ENCODE data around the gene NKG7. TPM values are rescaled to one million over a fixed set of nuclear protein-coding genes. Genes with fewer than 3 reads are reported as not detected.

NKG7 gene
- total RNA-seq, 1 donor from 2014 or later = 2.1 TPM

GRCh38 chr19:51396175-51396574 lies 23.7 kb upstream of the NKG7 start:
- no peak overlapping the region for H3K27ac Mint-ChIP-seq
- DNase-seq (no peak), ATAC-seq (ENCODE audit: low read depth) (no peak)
- intact Hi-C loops (cut with micrococcal nuclease) = no loop called here
- ChIA-PET CTCF (interaction anchor here (0.7 to 3.0 kb wide), 9 partner anchors 12 to 261 kb away, joined by 3 to 13 read pairs (median 4); no protein-coding TSS in a partner anchor), POLR2A (interaction anchor here (1.1 to 3.8 kb wide), 5 partner anchors 21 to 56 kb away, joined by 4 to 64 read pairs (median 22); partner anchors contain the start of gene SIGLEC10)
- peaks cover 31% of the 10 kb centered on the region for H3K4me1 Mint-ChIP-seq
- no peaks in the 10 kb centered on the region for H3K36me3 Mint-ChIP-seq (ENCODE audit: low read depth)
- H3K9me3 Mint-ChIP-seq = no peaks in the 10 kb centered on the region
- no peak overlapping the region for H3K4me3 Mint-ChIP-seq
- no peak for TF ChIP-seq CTCF (IDR thresholded peaks at IDR 0.05)
- no peaks in the 10 kb centered on the region for H3K27me3 Mint-ChIP-seq

- H3K27ac Mint-ChIP-seq = peak overlapping the region; percentile 90
- DNase-seq (peak; percentile 76), ATAC-seq (ENCODE audit: low read depth) (peak; percentile 87)
- ChIA-PET CTCF (interaction anchor here (0.8 to 3.0 kb wide), 4 partner anchors 24 to 263 kb away, joined by 3 to 13 read pairs (median 7); partner anchors contain the start of gene SIGLEC10), POLR2A (interaction anchor here (0.5 to 3.8 kb wide), 12 partner anchors 10 to 153 kb away, joined by 3 to 64 read pairs (median 4); partner anchors contain the start of genes CLDND2, ETFB and SIGLEC10)
- no peaks in the 10 kb centered on the region for H3K27me3 Mint-ChIP-seq
- intact Hi-C loops (cut with micrococcal nuclease) = loop anchor here (1.0 kb wide), 4 partner anchors 23 to 55 kb away; partner anchors contain the start of gene SIGLEC10
- H3K4me3 Mint-ChIP-seq = peak overlapping the region; percentile 83
- no peak for TF ChIP-seq CTCF (IDR thresholded peaks at IDR 0.05)
- H3K9me3 Mint-ChIP-seq = no peaks in the 10 kb centered on the region
- no peaks in the 10 kb centered on the region for H3K36me3 Mint-ChIP-seq (ENCODE audit: low read depth)
- H3K4me1 Mint-ChIP-seq = peaks cover 37% of the 10 kb centered on the region
These were observed 21.8 kb upstream of the NKG7 start for GRCh38 chr19:51394050-51394836.

GRCh38 chr19:51392701-51393100 lies 20.2 kb upstream of the NKG7 start:
- ChIA-PET CTCF (no interaction called here), POLR2A (interaction anchor here (0.7 kb wide), 1 partner anchor 48 kb away, joined by 3 read pairs; no protein-coding TSS in a partner anchor)
- H3K27me3 Mint-ChIP-seq = no peaks in the 10 kb centered on the region
- H3K4me1 Mint-ChIP-seq = peaks cover 34% of the 10 kb centered on the region
- H3K9me3 Mint-ChIP-seq = no peaks in the 10 kb centered on the region
- no peak for TF ChIP-seq CTCF (IDR thresholded peaks at IDR 0.05)
- DNase-seq (no peak), ATAC-seq (ENCODE audit: low read depth) (no peak)
- H3K4me3 Mint-ChIP-seq = no peak overlapping the region
- H3K27ac Mint-ChIP-seq = peak overlapping the region; percentile 62
- H3K36me3 Mint-ChIP-seq (ENCODE audit: low read depth) = no peaks in the 10 kb centered on the region
- intact Hi-C loops (cut with micrococcal nuclease) = no loop called here

GRCh38 chr19:51391073-51391611 lies 18.7 kb upstream of the NKG7 start:
- Mint-ChIP-seq H3K4me1 (peaks cover 31% of the 10 kb centered on the region), H3K9me3 (no peaks in the 10 kb centered on the region)

More at GRCh38 chr19:51391073-51391611, 18.7 kb upstream of the NKG7 start:
- intact Hi-C loops (cut with micrococcal nuclease) = no loop called here
- no peak for TF ChIP-seq CTCF (IDR thresholded peaks at IDR 0.05)
- no peak overlapping the region for H3K4me3 Mint-ChIP-seq
- no peaks in the 10 kb centered on the region for H3K36me3 Mint-ChIP-seq (ENCODE audit: low read depth)
- no peak for ATAC-seq (ENCODE audit: low read depth)
- DNase-seq = no peak
- no peaks in the 10 kb centered on the region for H3K27me3 Mint-ChIP-seq
- H3K27ac Mint-ChIP-seq = peak overlapping the region; percentile 41
- ChIA-PET POLR2A (interaction anchor here (1.0 kb wide), 1 partner anchor 23 kb away, joined by 3 read pairs; no protein-coding TSS in a partner anchor), CTCF (no interaction called here)
